Psoas muscle (tissue), 8 donors: ENCODE measurements around the gene TBX6. TPM values are rescaled to one million over a fixed set of nuclear protein-coding genes. Genes with fewer than 3 reads are reported as not detected.

Experiments
- ATAC-seq, 4 donors: fragments of 200-7000 bp; cut with Tn5 transposase; one replicate each; pipeline ENCODE4 v1.9.1; 2020; ENCODE audit warnings: moderate library complexity in 3 of 4, mild to moderate bottlenecking in 2 of 4
- DNase-seq, 2 donors: peaks; one replicate each; pipeline ENCODE4 v3.0.0-alpha.2; 2020
- H3K27ac ChIP-seq: fragments of 200-600 bp; one replicate; pipeline ENCODE4 v1.8.0; 2022
- H3K27me3 ChIP-seq, 3 donors: fragments of 200-600 bp in 1 of 3; one replicate each; pipeline versions ENCODE4 v1.6.1 to v1.8.0; 2013 to 2022; ENCODE audit warnings: low read length in 2 of 3, mild to moderate bottlenecking in 2 of 3, moderate library complexity in 1 of 3; ENCODE audit not compliant: insufficient read depth in 3 of 3
- H3K36me3 ChIP-seq, 2 donors: fragments of 200-600 bp in 1 of 2; one replicate each; pipeline versions ENCODE4 v1.6.1 to v1.8.0; 2013 to 2022; ENCODE audit warnings: low read depth in 1 of 2, mild to moderate bottlenecking in 1 of 2, moderate library complexity in 1 of 2; ENCODE audit not compliant: insufficient read depth in 1 of 2
- H3K4me1 ChIP-seq: fragments of 200-600 bp; one replicate; pipeline ENCODE4 v1.8.0; 2022
- H3K4me3 ChIP-seq: fragments of 200-600 bp; one replicate; pipeline ENCODE4 v1.8.0; 2022; ENCODE audit warnings: mild to moderate bottlenecking
- H3K9me3 ChIP-seq: fragments of 200-600 bp; one replicate; pipeline ENCODE4 v1.8.0; 2022
- CTCF ChIP-seq: fragments of 200-600 bp; IDR thresholded peaks from one replicate; pipeline ENCODE4 v1.8.0; 2022; ENCODE audit warnings: antibody characterized with exemption
- WGBS, 3 donors: extraction: QIAGEN DNeasy Blood & Tissue Kit; methylation state at CpG; one replicate each; pipeline versions ENCODE4 v1.1.6 to v1.1.7; 2013; 5-methylcytosine and 5-hydroxymethylcytosine counted together
- intact Hi-C, 2 donors: fragments of 100-400 bp; cut with DNase I; formaldehyde crosslinking; loops; one replicate each; pipeline versions ENCODE4 v1.11.0 to v1.14.2; 2022
- polyA plus RNA-seq, 3 donors: library from polyadenylated mRNA; stranded (reverse); fragments of 200-250 nt; gene quantifications; one replicate each; pipeline ENCODE4 v1.2.3, GENCODE V29; 2013
- total RNA-seq, 4 donors: library from RNA; stranded (reverse); fragmentation: NEBNext Ultra II Directional in 2 of 4; extraction: Animal tissue kit (Norgen Biotek cat#: 25700) in 2 of 4; gene quantifications; one replicate each; pipeline versions ENCODE4 v1.2.1 to v1.2.4, GENCODE V29; 2021 to 2023
- donor health status: healthy with polysubstance abuse.
- donor health status: DM: no; HTN: no; CAD: no; lungs with moderate emphysema.
- donor health status: Bipolar disorder and iron deficiency.
- donor health status: healthy.
- donor health status: DM: yes; HTN: yes; CAD: no.
- donor health status: DM: no; HTN: no; CAD: no.
- donor health status: DM: no; HTN: no; CAD: no.
- donor health status: DM: yes; HTN: yes; CAD: no.

The TBX6 gene
- total and polyA plus RNA-seq, 7 donors: 0.32 to 1.6 (median 0.76) TPM

GRCh38 chr16:30087181-30087898, 4.4 kb downstream of the TBX6 start:
- no peak overlapping the region for H3K4me3 ChIP-seq
- ATAC-seq: no peak
- H3K9me3 ChIP-seq: no peaks in the 10 kb centered on the region
- no peak for DNase-seq
- WGBS, 3 donors: 87 to 91% (median 89%) methylated on average over 11 of the region's 11 CpGs
- peaks cover 0 to 39% of the 10 kb centered on the region in 2 donors for H3K36me3 ChIP-seq
- no peaks in the 10 kb centered on the region for H3K27me3 ChIP-seq
- peaks cover 11% of the 10 kb centered on the region for H3K4me1 ChIP-seq
- TF ChIP-seq CTCF: no peak
- intact Hi-C loops: no loop called here
- H3K27ac ChIP-seq: peak overlapping the region; percentile 23

GRCh38 chr16:30086291-30087140, 5.2 kb downstream of the TBX6 start:
- ATAC-seq (peak in 1 of 4 donors; percentile 9), DNase-seq (no peak)
- intact Hi-C loops: no loop called here
- no peaks in the 10 kb centered on the region for H3K27me3 ChIP-seq
- H3K4me3 ChIP-seq: no peak overlapping the region
- no peak for TF ChIP-seq CTCF
- H3K36me3 ChIP-seq: peaks cover 0 to 48% of the 10 kb centered on the region in 2 donors
- H3K4me1 ChIP-seq: peaks cover 6% of the 10 kb centered on the region
- H3K27ac ChIP-seq: no peak overlapping the region
- 72 to 74% (median 74%) methylated on average over 24 to 27 of the region's 27 CpGs for WGBS, 3 donors
- no peaks in the 10 kb centered on the region for H3K9me3 ChIP-seq

GRCh38 chr16:30085820-30086219, 5.9 kb downstream of the TBX6 start:
- H3K27ac ChIP-seq: no peak overlapping the region
- DNase-seq (no peak), ATAC-seq (no peak)
- H3K4me3 ChIP-seq: no peak overlapping the region
- intact Hi-C loops: no loop called here
- no peaks in the 10 kb centered on the region for H3K27me3 ChIP-seq
- 68 to 74% (median 71%) methylated on average over 6 of the region's 6 CpGs for WGBS, 3 donors
- TF ChIP-seq CTCF: no peak
- H3K4me1 ChIP-seq: peaks cover under 1% of the 10 kb centered on the region
- H3K9me3 ChIP-seq: no peaks in the 10 kb centered on the region
- peaks cover 0 to 55% of the 10 kb centered on the region in 2 donors for H3K36me3 ChIP-seq

- DNase-seq (peak in 1 of 2 donors; percentile 52), ATAC-seq (peak in 2 of 4 donors; percentile 42)
- H3K36me3 ChIP-seq: peaks cover 0 to 60% of the 10 kb centered on the region in 2 donors
- no peak for TF ChIP-seq CTCF
- no peaks in the 10 kb centered on the region for H3K9me3 ChIP-seq
- H3K27me3 ChIP-seq: no peaks in the 10 kb centered on the region
- no peak overlapping the region for H3K4me3 ChIP-seq
- 40 to 54% (median 44%) methylated on average over 3 of the region's 3 CpGs for WGBS, 3 donors
- intact Hi-C loops: no loop called here
- peak overlapping the region; percentile 46 for H3K27ac ChIP-seq
- H3K4me1 ChIP-seq: no peaks in the 10 kb centered on the region
Observed at GRCh38 chr16:30085247-30085646, 6.5 kb downstream of the TBX6 start.
